CD14-positive monocyte (primary cell): ENCODE results near the gene ELF4. TPM values are rescaled to one million over a fixed set of nuclear protein-coding genes. Genes with fewer than 3 reads are reported as not detected.

ENCODE experiments used
- DNase-seq, 3 donors: peaks; one replicate each; pipeline ENCODE4 v3.0.0-alpha.2; 2011 to 2022
- H2AFZ ChIP-seq: 2 replicates; pipeline ENCODE4 v1.6.0; 2012; ENCODE audit warnings: mild to moderate bottlenecking, low read depth, low read length, inconsistent platforms; ENCODE audit not compliant: insufficient read depth, poor library complexity, severe bottlenecking
- H3K27ac ChIP-seq, 2 donors: 1 replicate in 1 of 2; 2 replicates in 1 of 2; pipeline ENCODE4 v1.5.1; 2012 to 2013; ENCODE audit warnings: low read length in 2 of 2, control low read depth in 1 of 2, inconsistent platforms in 1 of 2, low read depth in 1 of 2, mild to moderate bottlenecking in 1 of 2
- H3K27me3 ChIP-seq, 2 donors: one replicate each; pipeline versions ENCODE4 v1.6.0 to v1.6.1; 2011 to 2013; ENCODE audit warnings: low read length in 2 of 2; ENCODE audit not compliant: control insufficient read depth in 2 of 2, insufficient read depth in 2 of 2
- H3K36me3 ChIP-seq, 2 donors: replicated peaks in 1 of 2; 1 replicate in 1 of 2; 2 replicates in 1 of 2; pipeline versions ENCODE4 v1.5.1 to v1.6.1; 2012 to 2013; ENCODE audit warnings: low read length in 2 of 2, control low read depth in 1 of 2, inconsistent platforms in 1 of 2, mild to moderate bottlenecking in 1 of 2; ENCODE audit not compliant: insufficient read depth in 2 of 2, control insufficient read depth in 1 of 2
- H3K4me1 ChIP-seq, 2 donors: 1 replicate in 1 of 2; 2 replicates in 1 of 2; pipeline versions ENCODE4 v1.5.1 to v1.6.1; 2012 to 2013; ENCODE audit warnings: low read length in 2 of 2, control low read depth in 1 of 2, inconsistent platforms in 1 of 2, mild to moderate bottlenecking in 1 of 2, moderate library complexity in 1 of 2; ENCODE audit not compliant: insufficient read depth in 2 of 2, control insufficient read depth in 1 of 2
- H3K4me2 ChIP-seq: replicated peaks from 2 replicates; pipeline ENCODE3; 2012; ENCODE audit warnings: low read length, moderate library complexity, mild to moderate bottlenecking; ENCODE audit not compliant: poor library complexity, severe bottlenecking; ENCODE audit errors: extremely low read depth
- H3K4me3 ChIP-seq, 3 experiments: fragments of 200-600 bp in 1 of 3; sonication (generic) in 1 of 3; replicated peaks in 1 of 3; 1 replicate in 2 of 3; 2 replicates in 1 of 3; pipeline ENCODE4 v1.5.1; 2011 to 2013; ENCODE audit warnings: low read length in 3 of 3, mild to moderate bottlenecking in 3 of 3, control low read depth in 2 of 3, low read depth in 2 of 3, inconsistent platforms in 1 of 3, moderate library complexity in 1 of 3
- H3K79me2 ChIP-seq: 2 replicates; pipeline ENCODE4 v1.6.0; 2012; ENCODE audit warnings: mild to moderate bottlenecking, control low read depth, inconsistent platforms, low read length, moderate library complexity; ENCODE audit not compliant: insufficient read depth
- H3K9ac ChIP-seq: 2 replicates; pipeline ENCODE4 v1.6.0; 2017; ENCODE audit warnings: low read length, mild to moderate bottlenecking; ENCODE audit not compliant: insufficient read depth, poor library complexity, severe bottlenecking
- H3K9me3 ChIP-seq, 2 donors: replicated peaks in 1 of 2; 1 replicate in 1 of 2; 2 replicates in 1 of 2; pipeline versions ENCODE4 v1.5.1 to v1.6.1; 2012 to 2013; ENCODE audit warnings: low read length in 2 of 2, control low read depth in 1 of 2; ENCODE audit not compliant: control insufficient read depth in 1 of 2, insufficient read depth in 1 of 2
- H4K20me1 ChIP-seq: 2 replicates; pipeline ENCODE4 v1.6.0; 2012; ENCODE audit warnings: mild to moderate bottlenecking, low read length, control low read depth, moderate library complexity; ENCODE audit not compliant: insufficient read depth
- H3K27ac Mint-ChIP-seq, 7 donors: one replicate each; pipeline ENCODE4 v1.8.0; 2020; ENCODE audit warnings: mild to moderate bottlenecking in 7 of 7, mixed read lengths in 7 of 7, moderate library complexity in 6 of 7, inconsistent platforms in 2 of 7
- H3K27me3 Mint-ChIP-seq, 3 donors: one replicate each; pipeline ENCODE4 v1.8.0; 2021 to 2022; ENCODE audit warnings: low read depth in 3 of 3, mild to moderate bottlenecking in 3 of 3, mixed read lengths in 3 of 3, moderate library complexity in 3 of 3, inconsistent platforms in 1 of 3
- H3K36me3 Mint-ChIP-seq, 2 donors: one replicate each; pipeline ENCODE4 v1.8.0; 2020; ENCODE audit warnings: mixed read lengths in 2 of 2, inconsistent platforms in 1 of 2, mild to moderate bottlenecking in 1 of 2
- H3K4me1 Mint-ChIP-seq: one replicate; pipeline ENCODE4 v1.8.0; 2020; ENCODE audit warnings: mild to moderate bottlenecking, mixed read lengths
- H3K4me3 Mint-ChIP-seq, 2 donors: one replicate each; pipeline ENCODE4 v1.8.0; 2020; ENCODE audit warnings: mild to moderate bottlenecking in 2 of 2, mixed read lengths in 2 of 2, moderate library complexity in 1 of 2
- H3K9me3 Mint-ChIP-seq, 7 donors: one replicate each; pipeline ENCODE4 v1.8.0; 2020 to 2022; ENCODE audit warnings: mixed read lengths in 7 of 7, mild to moderate bottlenecking in 6 of 7, moderate library complexity in 6 of 7, inconsistent platforms in 2 of 7
- WGBS: methylation state at CpG from one replicate; pipeline ENCODE4 v1.1.5; 2013; ENCODE audit warnings: missing lambda C conversion rate; ENCODE audit not compliant: insufficient coverage; 5-methylcytosine and 5-hydroxymethylcytosine counted together
- intact Hi-C, 2 donors: fragments of 100-400 bp; cut with micrococcal nuclease; formaldehyde crosslinking; loops; one replicate each; pipeline versions ENCODE4 v1.15.0 to v1.15.1; 2023
- polyA plus RNA-seq, 3 donors: library from polyadenylated mRNA; depleted of rRNA in 1 of 3; unstranded in 2 of 3; stranded (reverse) in 1 of 3; fragments of 300-500 nt in 2 of 3; fragments of >200 nt in 1 of 3; fragmentation: Illumina TruSeq in 2 of 3; gene quantifications; 1 replicate in 2 of 3; 2 replicates in 1 of 3; pipeline ENCODE4 v1.2.3, GENCODE V29; 2012 to 2021
- TF ChIP-seq, protein P1 (sequence below): fragments of 200-600 bp; IDR thresholded peaks from one replicate; pipeline ENCODE4 v1.8.0; 2022; ENCODE audit warnings: antibody characterized with exemption, mild to moderate bottlenecking

Gene ELF4
- polyA plus RNA-seq, 3 donors: 10.4 to 68.6 (median 20.5) TPM

DNA sequence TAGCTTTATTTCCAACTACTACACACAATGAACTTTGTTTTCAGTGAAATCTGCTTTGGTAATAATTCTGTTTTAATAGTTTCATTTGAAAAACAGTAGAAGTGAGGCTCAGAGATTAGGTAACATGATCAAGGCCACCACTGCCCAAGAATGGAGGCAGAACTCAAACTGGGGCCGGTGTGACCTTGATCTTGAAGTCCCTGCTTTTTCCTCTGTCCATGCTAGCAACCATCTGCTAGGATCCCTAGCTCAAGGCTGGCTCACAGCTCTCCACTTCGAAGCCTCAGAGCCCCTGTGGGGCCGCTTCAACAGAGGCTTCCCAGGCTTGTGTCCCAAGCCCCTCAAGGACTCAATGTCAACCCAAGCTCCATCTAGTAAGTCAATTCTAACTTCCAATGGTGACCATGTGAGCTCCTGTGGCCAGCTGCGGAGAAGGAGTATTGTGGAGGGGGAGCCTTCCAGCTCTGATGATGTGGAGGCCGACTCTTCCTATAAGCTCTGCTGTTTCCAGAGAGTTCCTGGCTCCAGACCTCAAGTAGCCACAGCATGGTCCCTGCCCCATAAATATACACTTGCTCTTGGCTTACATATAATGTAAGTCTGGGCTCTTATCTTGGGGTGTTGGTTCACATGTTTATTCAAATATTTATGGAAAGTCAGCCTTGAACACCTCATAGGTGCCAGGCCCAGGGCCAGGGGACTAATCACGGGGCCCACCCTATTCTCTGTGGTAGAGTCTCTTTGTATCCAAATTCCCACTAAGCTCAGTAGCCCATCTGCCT lies 14.9 kb downstream of the ELF4 start:
- no peak overlapping the region for H3K4me3 Mint-ChIP-seq
- H3K27ac Mint-ChIP-seq: peak overlapping the region in 5 of 7 donors; percentile 15 to 69 (median 44)

GRCh38 chrX:130094696-130095095 lies 15.6 kb downstream of the ELF4 start:
- Mint-ChIP-seq H3K27me3 (peaks cover 0 to 12% (median 1%) of the 10 kb centered on the region in 3 donors), H3K4me1 (peaks cover 73% of the 10 kb centered on the region), H3K27ac (peak overlapping the region in 5 of 7 donors; percentile 21 to 69 (median 48)), H3K4me3 (no peak overlapping the region), H3K9me3 (peaks cover 0 to 2% (median 0%) of the 10 kb centered on the region in 7 donors), H3K36me3 (peaks cover 3 to 4% of the 10 kb centered on the region in 2 donors)
- WGBS: 0% methylated on average over 1 of the region's 8 CpGs
- DNase-seq: no peak
- no peak overlapping the region for H2AFZ ChIP-seq
- H3K4me1 ChIP-seq: peaks cover 69 to 84% of the 10 kb centered on the region in 2 donors
- no peak overlapping the region for H3K9ac ChIP-seq
- peak overlapping the region; percentile 17 to 51 for H3K27ac ChIP-seq
- no peaks in the 10 kb centered on the region for H3K27me3 ChIP-seq
- H3K36me3 ChIP-seq: peaks cover 0 to 5% of the 10 kb centered on the region in 2 donors
- peaks cover 86% of the 10 kb centered on the region for H4K20me1 ChIP-seq
- no peaks in the 10 kb centered on the region for H3K9me3 ChIP-seq
- no peak overlapping the region for H3K4me2 ChIP-seq
- TF ChIP-seq, protein P1, sequence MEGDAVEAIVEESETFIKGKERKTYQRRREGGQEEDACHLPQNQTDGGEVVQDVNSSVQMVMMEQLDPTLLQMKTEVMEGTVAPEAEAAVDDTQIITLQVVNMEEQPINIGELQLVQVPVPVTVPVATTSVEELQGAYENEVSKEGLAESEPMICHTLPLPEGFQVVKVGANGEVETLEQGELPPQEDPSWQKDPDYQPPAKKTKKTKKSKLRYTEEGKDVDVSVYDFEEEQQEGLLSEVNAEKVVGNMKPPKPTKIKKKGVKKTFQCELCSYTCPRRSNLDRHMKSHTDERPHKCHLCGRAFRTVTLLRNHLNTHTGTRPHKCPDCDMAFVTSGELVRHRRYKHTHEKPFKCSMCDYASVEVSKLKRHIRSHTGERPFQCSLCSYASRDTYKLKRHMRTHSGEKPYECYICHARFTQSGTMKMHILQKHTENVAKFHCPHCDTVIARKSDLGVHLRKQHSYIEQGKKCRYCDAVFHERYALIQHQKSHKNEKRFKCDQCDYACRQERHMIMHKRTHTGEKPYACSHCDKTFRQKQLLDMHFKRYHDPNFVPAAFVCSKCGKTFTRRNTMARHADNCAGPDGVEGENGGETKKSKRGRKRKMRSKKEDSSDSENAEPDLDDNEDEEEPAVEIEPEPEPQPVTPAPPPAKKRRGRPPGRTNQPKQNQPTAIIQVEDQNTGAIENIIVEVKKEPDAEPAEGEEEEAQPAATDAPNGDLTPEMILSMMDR: no peak
- no peak overlapping the region for H3K4me3 ChIP-seq
- peaks cover 99% of the 10 kb centered on the region for H3K79me2 ChIP-seq
- intact Hi-C loops: no loop called here

More for the DNA sequence above, 14.9 kb downstream of the ELF4 start:
- H3K4me2 ChIP-seq: no peak overlapping the region
- H3K9me3 ChIP-seq: no peaks in the 10 kb centered on the region
- H3K4me1 ChIP-seq: peaks cover 71 to 84% of the 10 kb centered on the region in 2 donors
- 80% methylated on average over 1 of the region's 6 CpGs for whole genome bisulfite sequencing
- Mint-ChIP-seq H3K4me1 (peaks cover 74% of the 10 kb centered on the region), H3K36me3 (peaks cover under 1 to 4% of the 10 kb centered on the region in 2 donors), H3K27me3 (peaks cover 0 to 12% (median 1%) of the 10 kb centered on the region in 3 donors), H3K9me3 (peaks cover 0 to 4% (median 0%) of the 10 kb centered on the region in 7 donors)
- no peak for DNase-seq
- H2AFZ ChIP-seq: no peak overlapping the region
- H3K9ac ChIP-seq: no peak overlapping the region
- H3K36me3 ChIP-seq: peaks cover 0 to 5% of the 10 kb centered on the region in 2 donors
- H3K4me3 ChIP-seq: no peak overlapping the region
- H3K79me2 ChIP-seq: peaks cover 99% of the 10 kb centered on the region
- peaks cover 91% of the 10 kb centered on the region for H4K20me1 ChIP-seq
- intact Hi-C loops: no loop called here
- no peaks in the 10 kb centered on the region for H3K27me3 ChIP-seq
- TF ChIP-seq, protein P1: no peak
- H3K27ac ChIP-seq: peak overlapping the region; percentile 25 to 51
